ENCODE measurements around the gene JAG2.

DNA sequence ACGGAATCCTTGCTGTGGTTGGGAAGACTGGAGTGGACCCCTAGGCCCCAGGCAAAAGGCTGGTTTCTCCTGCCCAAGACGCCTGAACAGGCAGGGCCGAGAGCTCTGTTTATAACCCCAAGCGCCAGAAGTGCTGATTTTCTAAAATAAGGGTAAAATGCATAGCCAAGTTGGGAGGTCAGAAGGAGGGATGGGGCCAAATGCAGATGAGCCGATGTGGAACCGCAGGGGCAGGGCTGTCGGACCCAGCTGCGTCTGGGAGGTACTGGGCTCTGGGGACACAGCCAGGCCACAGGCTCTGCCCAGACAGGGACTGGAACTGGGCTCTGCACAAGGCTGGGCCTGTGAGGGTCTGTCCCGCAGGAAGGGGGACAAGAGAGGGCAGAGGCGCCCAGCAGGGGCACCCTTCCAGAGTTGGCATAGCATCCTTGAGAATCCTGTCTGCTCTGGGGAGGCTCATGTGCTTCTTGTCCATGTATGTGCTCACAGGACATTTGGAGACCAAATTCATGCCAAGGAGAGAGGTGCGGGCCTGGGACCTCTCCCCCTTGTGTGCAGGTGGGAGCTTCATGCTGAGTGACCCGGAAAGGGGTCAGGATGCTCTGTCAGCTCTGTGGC lies 49.1 kb downstream of the JAG2 start:
- TF ChIP-seq EZH2 (IDR thresholded peaks at IDR 0.05; ENCODE audit: borderline replicate concordance, low read depth, low read length, severe bottlenecking): no peak
- TF ChIP-seq, protein P1, sequence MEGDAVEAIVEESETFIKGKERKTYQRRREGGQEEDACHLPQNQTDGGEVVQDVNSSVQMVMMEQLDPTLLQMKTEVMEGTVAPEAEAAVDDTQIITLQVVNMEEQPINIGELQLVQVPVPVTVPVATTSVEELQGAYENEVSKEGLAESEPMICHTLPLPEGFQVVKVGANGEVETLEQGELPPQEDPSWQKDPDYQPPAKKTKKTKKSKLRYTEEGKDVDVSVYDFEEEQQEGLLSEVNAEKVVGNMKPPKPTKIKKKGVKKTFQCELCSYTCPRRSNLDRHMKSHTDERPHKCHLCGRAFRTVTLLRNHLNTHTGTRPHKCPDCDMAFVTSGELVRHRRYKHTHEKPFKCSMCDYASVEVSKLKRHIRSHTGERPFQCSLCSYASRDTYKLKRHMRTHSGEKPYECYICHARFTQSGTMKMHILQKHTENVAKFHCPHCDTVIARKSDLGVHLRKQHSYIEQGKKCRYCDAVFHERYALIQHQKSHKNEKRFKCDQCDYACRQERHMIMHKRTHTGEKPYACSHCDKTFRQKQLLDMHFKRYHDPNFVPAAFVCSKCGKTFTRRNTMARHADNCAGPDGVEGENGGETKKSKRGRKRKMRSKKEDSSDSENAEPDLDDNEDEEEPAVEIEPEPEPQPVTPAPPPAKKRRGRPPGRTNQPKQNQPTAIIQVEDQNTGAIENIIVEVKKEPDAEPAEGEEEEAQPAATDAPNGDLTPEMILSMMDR (IDR thresholded peaks at IDR 0.05; ENCODE audit: borderline replicate concordance, extremely low read depth, low read length, poor library complexity, severe bottlenecking): no peak

Data from DND-41 (cell line).